T-helper 22 cell (primary cell): ENCODE measurements around the gene NPDC1.

Experiments used
- DNase-seq: peaks from one replicate; pipeline ENCODE4 v3.0.0-alpha.2; 2020; ENCODE audit warnings: low read depth

The NPDC1 gene

GRCh38 chr9:137056739-137057415 is 10.9 kb upstream of the NPDC1 start:
- DNase-seq, result no peak

GRCh38 chr9:137055385-137056364 is 9.7 kb upstream of the NPDC1 start:
- no peak for DNase-seq

GRCh38 chr9:137054932-137055384 is 9.0 kb upstream of the NPDC1 start:
- no peak for DNase-seq

GRCh38 chr9:137053944-137054931 is 8.3 kb upstream of the NPDC1 start, which contains the start of gene ENTPD2:
Gene ENTPD2 (minus strand): TSS chr9:137054061. CDS start chr9:137053997, 64 bp downstream.
- no peak for DNase-seq

- no peak for DNase-seq
Measured at GRCh38 chr9:137052998-137053943, 7.3 kb upstream of the NPDC1 start.

GRCh38 chr9:137052293-137052692 is 6.3 kb upstream of the NPDC1 start:
- DNase-seq, result no peak

GRCh38 chr9:137051145-137051724 is 5.3 kb upstream of the NPDC1 start:
- DNase-seq, result no peak

- no peak for DNase-seq
Measured at GRCh38 chr9:137050570-137050969, 4.6 kb upstream of the NPDC1 start.

GRCh38 chr9:137049544-137050449 is 3.8 kb upstream of the NPDC1 start:
- no peak for DNase-seq

- no peak for DNase-seq
Measured at GRCh38 chr9:137048655-137049543, 2.9 kb upstream of the NPDC1 start.

GRCh38 chr9:137045294-137046087 is 486 bp downstream of the NPDC1 start:
- DNase-seq, result no peak

- no peak for DNase-seq
Measured at GRCh38 chr9:137044502-137045177, 1.3 kb downstream of the NPDC1 start.

- no peak for DNase-seq
Measured at GRCh38 chr9:137044037-137044436, 1.9 kb downstream of the NPDC1 start.

- no peak for DNase-seq
Measured at GRCh38 chr9:137042751-137043727, 2.9 kb downstream of the NPDC1 start.

GRCh38 chr9:137041124-137041523 is 4.9 kb downstream of the NPDC1 start:
- DNase-seq, result no peak
